HepG2 (cell line): ENCODE measurements around the gene FKBP1B. TPM values are rescaled to one million over a fixed set of nuclear protein-coding genes. Genes with fewer than 3 reads are reported as not detected.

Experiments used
- ATAC-seq: fragments of 200-7000 bp; cut with Tn5 transposase; 3 replicates; pipeline ENCODE4 v1.9.1; 2020; ENCODE audit warnings: mild to moderate bottlenecking, moderate library complexity
- BruUV-seq: library from RNA; stranded (reverse); fragments of 400-500 nt; replicated peaks from 2 replicates; lab custom pipeline; 2021; lab: Mats Ljungman, UMichigan
- CTCF ChIA-PET: fragments of 300-600 bp; formaldehyde crosslinking; extraction: SDS; loops from one replicate; lab custom pipeline; 2021; ENCODE audit warnings: low total read pairs, inconsistent platforms, low intra/inter-chr PET ratio; lab: Yijun Ruan, JAX
- POLR2A ChIA-PET: fragments of 350-600 bp; sonication (Branson Sonifier 250); formaldehyde crosslinking; loops from one replicate; lab custom pipeline; 2020; ENCODE audit warnings: antibody characterized with exemption, inconsistent platforms; lab: Yijun Ruan, JAX
- DNase-seq: peaks from one replicate; pipeline ENCODE4 v3.0.0-alpha.2; 2015; ENCODE audit warnings: low spot score
- FAIRE-seq: peaks from 3 replicates; lab custom pipeline; 2011; peaks lifted over from hg19 to GRCh38; lab: Jason Lieb, UNC
- H2AFZ ChIP-seq: one replicate; pipeline ENCODE4 v1.6.1; 2011; ENCODE audit warnings: low read length, inconsistent platforms
- H3K27ac ChIP-seq: fragments of 300-600 bp; 3 replicates; pipeline ENCODE4 v1.8.0; 2011; ENCODE audit warnings: mixed run types, mild to moderate bottlenecking, mixed read lengths, low read length, inconsistent platforms; ENCODE audit not compliant: insufficient read depth; ENCODE audit errors: extremely low read length
- H3K27me3 ChIP-seq, 2 experiments: fragments of 200-600 bp in 1 of 2; 2 replicates in 1 of 2; 3 replicates in 1 of 2; pipeline versions ENCODE4 v1.6.0 to v1.8.0; 2011; ENCODE audit warnings: low read length in 2 of 2, mild to moderate bottlenecking in 2 of 2, moderate library complexity in 2 of 2, inconsistent platforms in 1 of 2; ENCODE audit not compliant: insufficient read depth in 2 of 2, control insufficient read depth in 1 of 2
- H3K36me3 ChIP-seq, 2 experiments: fragments of 200-600 bp in 1 of 2; replicated peaks in 1 of 2; 2 replicates in 1 of 2; 3 replicates in 1 of 2; pipeline versions ENCODE4 v1.5.1 to v1.8.0; 2011; ENCODE audit warnings: low read length in 2 of 2, inconsistent platforms in 1 of 2; ENCODE audit not compliant: insufficient read depth in 2 of 2, control insufficient read depth in 1 of 2
- H3K4me1 ChIP-seq: 2 replicates; pipeline ENCODE4 v1.5.1; 2012; ENCODE audit warnings: low read length, inconsistent platforms; ENCODE audit not compliant: insufficient read depth
- H3K4me2 ChIP-seq: 2 replicates; pipeline ENCODE4 v1.6.0; 2011; ENCODE audit warnings: low read depth, low read length, inconsistent platforms
- H3K4me3 ChIP-seq, 3 experiments: fragments of 200-600 bp in 1 of 3; sonication (generic), shearing (Covaris generic) in 1 of 3; replicated peaks in 1 of 3; 2 replicates each; pipeline ENCODE4 v1.5.1; 2011 to 2016; ENCODE audit warnings: low read length in 3 of 3, inconsistent platforms in 2 of 3, low read depth in 2 of 3, mild to moderate bottlenecking in 2 of 3, control low read depth in 1 of 3, mixed read lengths in 1 of 3; ENCODE audit not compliant: insufficient read depth in 1 of 3
- H3K79me2 ChIP-seq: one replicate; pipeline ENCODE4 v1.6.1; 2011; ENCODE audit warnings: low read length, inconsistent platforms; ENCODE audit not compliant: insufficient read depth
- H3K9ac ChIP-seq: 2 replicates; pipeline ENCODE4 v1.6.0; 2011; ENCODE audit warnings: mild to moderate bottlenecking, low read depth, low read length, inconsistent platforms; ENCODE audit not compliant: insufficient read depth
- H3K9me3 ChIP-seq: 2 replicates; pipeline ENCODE4 v1.5.1; 2012; ENCODE audit warnings: mild to moderate bottlenecking, low read length
- H4K20me1 ChIP-seq: 2 replicates; pipeline ENCODE4 v1.6.0; 2011; ENCODE audit warnings: inconsistent platforms, mild to moderate bottlenecking, low read length, moderate library complexity; ENCODE audit not compliant: insufficient read depth
- BCL6 ChIP-seq: IDR thresholded peaks from 2 replicates; pipeline ENCODE4 v1.6.1; 2016; ENCODE audit warnings: missing genetic modification reagents, missing compliant biosample characterization
- HNRNPUL1 ChIP-seq: fragments of 200-400 bp; formaldehyde crosslinking; IDR thresholded peaks from 2 replicates; pipeline ENCODE4 v1.6.1; 2017; ENCODE audit warnings: low read depth, mild to moderate bottlenecking, low read length, moderate library complexity
- ISL2 ChIP-seq: sonication (generic); formaldehyde crosslinking; IDR thresholded peaks from 2 replicates; pipeline ENCODE4 v1.5.0; 2020; ENCODE audit warnings: missing genetic modification reagents
- JDP2 ChIP-seq: sonication (generic); formaldehyde crosslinking; IDR thresholded peaks from 2 replicates; pipeline ENCODE4 v1.8.1; 2022; ENCODE audit warnings: missing genetic modification reagents, borderline replicate concordance
- KAT7 ChIP-seq: IDR thresholded peaks from 2 replicates; pipeline ENCODE4 v1.6.1; 2018; ENCODE audit warnings: borderline replicate concordance, missing compliant biosample characterization
- NFYC ChIP-seq: IDR thresholded peaks from 2 replicates; pipeline ENCODE4 v1.6.1; 2016; ENCODE audit warnings: missing genetic modification reagents, missing compliant biosample characterization
- POLR2A ChIP-seq, 2 experiments: IDR thresholded peaks; 2 replicates each; pipeline ENCODE4 v1.6.1; 2011; ENCODE audit warnings: low read depth in 2 of 2, low read length in 2 of 2, mild to moderate bottlenecking in 1 of 2, moderate library complexity in 1 of 2; ENCODE audit not compliant: insufficient read depth in 1 of 2
- SOX6 ChIP-seq, 2 experiments: fragments of 450-650 bp in 1 of 2; sonication (generic) in 1 of 2; formaldehyde crosslinking in 1 of 2; IDR thresholded peaks; 2 replicates each; pipeline versions ENCODE4 v1.4.0 to v1.6.1; 2017 to 2020; ENCODE audit warnings: antibody characterized with exemption in 1 of 2, mild to moderate bottlenecking in 1 of 2, missing genetic modification reagents in 1 of 2
- U2AF2 ChIP-seq: fragments of 200-400 bp; formaldehyde crosslinking; IDR thresholded peaks from 2 replicates; pipeline ENCODE4 v1.6.1; 2017; ENCODE audit warnings: low read depth, mild to moderate bottlenecking, low read length
- ZNF136 ChIP-seq: sonication (generic); formaldehyde crosslinking; IDR thresholded peaks from 2 replicates; pipeline ENCODE4 v1.8.1; 2022; ENCODE audit warnings: low read depth, mild to moderate bottlenecking, moderate library complexity, missing genetic modification reagents
- ZNF383 ChIP-seq: sonication (generic); formaldehyde crosslinking; IDR thresholded peaks from 2 replicates; pipeline ENCODE4 v1.4.0; 2020; ENCODE audit warnings: missing genetic modification reagents, mild to moderate bottlenecking, borderline replicate concordance
- WGBS: methylation state at CpG from one replicate; pipeline ENCODE4 v1.1.6; 2017; ENCODE audit warnings: low lambda C conversion rate; 5-methylcytosine and 5-hydroxymethylcytosine counted together
- in situ Hi-C: cut with HindIII; loops from 2 replicates; pipeline ENCODE4 v1.10.0; 2017; ENCODE audit warnings: low pct_unique_long_range_greater_than_20kb; ENCODE audit not compliant: extremely low pct_ligation_motif_present
- intact Hi-C: fragments of 100-400 bp; cut with micrococcal nuclease; formaldehyde crosslinking; loops from one replicate; pipeline ENCODE4 v1.10.0; 2022; ENCODE audit not compliant: unreplicated experiment
- polyA plus RNA-seq, 8 experiments: library from polyadenylated mRNA; depleted of rRNA in 3 of 8; stranded (reverse) in 7 of 8; unstranded in 1 of 8; fragments of >200 nt; fragmentation: Illumina TruSeq in 4 of 8; extraction: Trizol in 4 of 8; gene quantifications; 2 replicates each; pipeline versions ENCODE4 v1.2.1 to v1.2.3, GENCODE V29; 2011 to 2016; ENCODE audit warnings: low read depth in 4 of 8, missing spikeins in 1 of 8, mixed read lengths in 1 of 8; ENCODE audit not compliant: insufficient read depth in 1 of 8
- total RNA-seq, 5 experiments: library from RNA; depleted of rRNA; stranded (reverse); fragments of >200 nt; fragmentation: Illumina TruSeq; extraction: Trizol; gene quantifications; 2 replicates each; pipeline ENCODE4 v1.2.3, GENCODE V29; 2016; ENCODE audit warnings: low read depth in 1 of 5
- TF ChIP-seq, protein P1 (sequence below): sonication (generic); formaldehyde crosslinking; IDR thresholded peaks from 2 replicates; pipeline ENCODE4 v1.5.0; 2020; ENCODE audit warnings: mild to moderate bottlenecking, missing genetic modification reagents

The FKBP1B gene
- total and polyA plus RNA-seq, 2 of the 13 experiments (the other 11 are each of a cell fraction or from before 2014, with no cell fraction given) = 35.2 to 96.3 TPM

DNA sequence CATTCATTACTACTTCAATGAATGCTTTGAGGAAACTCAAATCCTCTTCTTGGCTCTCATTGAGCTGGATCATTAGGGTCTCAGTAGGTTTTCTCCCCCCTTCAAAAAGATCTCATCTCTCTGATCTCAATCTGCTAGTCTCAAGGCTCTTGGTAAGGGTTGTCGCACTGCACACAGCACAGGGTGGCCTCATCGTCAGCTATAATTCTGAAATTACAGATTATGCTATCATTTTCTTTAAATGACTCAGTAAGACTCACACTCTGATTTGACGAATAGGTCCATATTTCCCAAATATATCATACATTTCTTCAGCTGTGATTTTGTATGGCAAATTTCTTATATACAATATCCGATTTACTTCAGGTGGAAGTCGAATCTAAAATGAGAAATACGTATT, 24.3 kb downstream of the FKBP1B start:
- Histone ChIP-seq H3K36me3 (peaks cover 10 to 36% of the 10 kb centered on the region in 2 experiments), H3K9me3 (no peaks in the 10 kb centered on the region), H3K27me3 (no peaks in the 10 kb centered on the region; a peak in 1 of 5 replicates), H3K27ac (no peak overlapping the region), H3K4me3 (no peak overlapping the region), H3K4me1 (peaks cover 15% of the 10 kb centered on the region), H3K9ac (no peak overlapping the region), H4K20me1 (no peaks in the 10 kb centered on the region), H3K79me2 (peaks cover 28% of the 10 kb centered on the region)
- intact Hi-C loops (no loop called here), in situ Hi-C loops (no loop called here)
- FAIRE-seq (no peak), DNase-seq (no peak), ATAC-seq (no peak)
- POLR2A ChIA-PET = interaction anchor here (1.1 to 4.6 kb wide), 3 partner anchors 10 to 26 kb away, joined by 3 to 28 read pairs (median 5); partner anchors contain the start of genes TP53I3 and WDCP
- CTCF ChIA-PET = no interaction called here
- TF ChIP-seq SOX6 (IDR thresholded peaks at IDR 0.05) (no peak), SOX6 (CRISPR knock-in tag; IDR thresholded peaks at IDR 0.05) (no peak), NFYC (CRISPR knock-in tag) (no peak), ZNF383 (CRISPR knock-in tag) (no peak), KAT7 (CRISPR knock-in tag) (no peak), POLR2A (IDR thresholded peaks at IDR 0.05; ENCODE audit: insufficient read depth in 1 of 2, low read depth in 2 of 2, low read length in 2 of 2) (no peak), ZNF136 (CRISPR knock-in tag) (no peak), ISL2 (CRISPR knock-in tag) (no peak), JDP2 (no peak), HNRNPUL1 (no peak)
- TF ChIP-seq, all 625 proteins: peak for 0
- BruUV-seq = no TSS peak
- Histone ChIP-seq H3K4me2 (no peak overlapping the region), H2AFZ (no peak overlapping the region)
- 97% methylated on average over 6 of the region's 6 CpGs for WGBS

- Histone ChIP-seq H3K4me3 (peak overlapping the region; percentile 76 to 100 (median 94)), H3K4me2 (peak overlapping the region; percentile 72), H3K27me3 (no peaks in the 10 kb centered on the region; a peak in 1 of 5 replicates), H3K27ac (peak overlapping the region; percentile 59), H3K9me3 (no peaks in the 10 kb centered on the region), H3K36me3 (peaks cover 6 to 25% of the 10 kb centered on the region in 2 experiments), H3K9ac (peak overlapping the region; percentile 85), H4K20me1 (no peaks in the 10 kb centered on the region), H3K79me2 (peaks cover 28% of the 10 kb centered on the region), H2AFZ (no peak overlapping the region), H3K4me1 (peaks cover 15% of the 10 kb centered on the region)
- CTCF ChIA-PET = interaction anchor here (2.3 kb wide), 1 partner anchor 89 kb away, joined by 10 read pairs; no protein-coding TSS in a partner anchor
- WGBS = 42% methylated on average over 5 of the region's 5 CpGs
- intact Hi-C loops = no loop called here
- DNase-seq = no peak
- no TSS peak for BruUV-seq
- ATAC-seq = no peak
- POLR2A ChIA-PET = interaction anchor here (1.6 to 2.6 kb wide), 3 partner anchors 9 to 60 kb away, joined by 4 to 38 read pairs (median 17); partner anchors contain the start of gene TP53I3
- FAIRE-seq = no peak
- in situ Hi-C loops = no loop called here
- TF ChIP-seq, protein P1, sequence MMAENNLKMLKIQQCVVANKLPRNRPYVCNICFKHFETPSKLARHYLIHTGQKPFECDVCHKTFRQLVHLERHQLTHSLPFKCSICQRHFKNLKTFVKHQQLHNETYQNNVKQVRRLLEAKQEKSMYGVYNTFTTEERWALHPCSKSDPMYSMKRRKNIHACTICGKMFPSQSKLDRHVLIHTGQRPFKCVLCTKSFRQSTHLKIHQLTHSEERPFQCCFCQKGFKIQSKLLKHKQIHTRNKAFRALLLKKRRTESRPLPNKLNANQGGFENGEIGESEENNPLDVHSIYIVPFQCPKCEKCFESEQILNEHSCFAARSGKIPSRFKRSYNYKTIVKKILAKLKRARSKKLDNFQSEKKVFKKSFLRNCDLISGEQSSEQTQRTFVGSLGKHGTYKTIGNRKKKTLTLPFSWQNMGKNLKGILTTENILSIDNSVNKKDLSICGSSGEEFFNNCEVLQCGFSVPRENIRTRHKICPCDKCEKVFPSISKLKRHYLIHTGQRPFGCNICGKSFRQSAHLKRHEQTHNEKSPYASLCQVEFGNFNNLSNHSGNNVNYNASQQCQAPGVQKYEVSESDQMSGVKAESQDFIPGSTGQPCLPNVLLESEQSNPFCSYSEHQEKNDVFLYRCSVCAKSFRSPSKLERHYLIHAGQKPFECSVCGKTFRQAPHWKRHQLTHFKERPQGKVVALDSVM (CRISPR knock-in tag) = peak; percentile 66; the same call in 1 of the 2 replicates
- TF ChIP-seq BCL6 (no peak), U2AF2 (no peak)
Observed at GRCh38 chr2:24075259-24075658, 25.7 kb downstream of the FKBP1B start.
